H1 (cell line): ENCODE measurements around the gene MAPK8. TPM values are rescaled to one million over a fixed set of nuclear protein-coding genes. Genes with fewer than 3 reads are reported as not detected.
"Not testable (repeated sequence)": the region's sequence is repeated elsewhere in the genome, so short reads cannot be mapped to it uniquely, and the experiment has no call there.

Experiments used
- CTCF ChIA-PET: fragments of 300-600 bp; sonication (Branson Sonifier 250); formaldehyde crosslinking; loops from one replicate; lab custom pipeline; 2021; ENCODE audit not compliant: partially characterized antibody; lab: Charles Lee
- POLR2A ChIA-PET: fragments of 300-600 bp; sonication (Branson Sonifier 250); formaldehyde crosslinking; loops from one replicate; lab custom pipeline; 2021; ENCODE audit warnings: inconsistent platforms; ENCODE audit not compliant: partially characterized antibody; lab: Charles Lee
- DNase-seq, 2 experiments: peaks; one replicate each; pipeline versions ENCODE4 v3.0.0 to v3.0.0-alpha.2; 2010 to 2022; ENCODE audit warnings: low spot score in 2 of 2, low read depth in 1 of 2, mixed read lengths in 1 of 2
- FAIRE-seq: peaks from 2 replicates; lab custom pipeline; 2011; peaks lifted over from hg19 to GRCh38; lab: Jason Lieb, UNC
- H2AFZ ChIP-seq: 2 replicates; pipeline ENCODE4 v1.8.1; 2012; ENCODE audit warnings: low read length, inconsistent platforms
- H2AK5ac ChIP-seq: 2 replicates; pipeline ENCODE4 v1.6.1; 2013; ENCODE audit warnings: low read depth, low read length
- H2BK120ac ChIP-seq: replicated peaks from 2 replicates; pipeline ENCODE3; 2013; ENCODE audit warnings: low read depth, low read length, inconsistent platforms
- H2BK12ac ChIP-seq: 2 replicates; pipeline ENCODE4 v1.6.1; 2013; ENCODE audit warnings: low read depth, low read length
- H2BK15ac ChIP-seq: 2 replicates; pipeline ENCODE4 v1.6.1; 2013; ENCODE audit warnings: low read length
- H2BK20ac ChIP-seq: 2 replicates; pipeline ENCODE4 v1.6.1; 2013; ENCODE audit warnings: low read length
- H2BK5ac ChIP-seq: 2 replicates; pipeline ENCODE4 v1.6.1; 2013; ENCODE audit warnings: low read depth, low read length
- H3K14ac ChIP-seq: 2 replicates; pipeline ENCODE4 v1.6.1; 2013; ENCODE audit warnings: inconsistent platforms; ENCODE audit not compliant: insufficient read length
- H3K18ac ChIP-seq: 2 replicates; pipeline ENCODE4 v1.6.1; 2013; ENCODE audit warnings: low read length; ENCODE audit errors: extremely low read depth
- H3K23ac ChIP-seq: 2 replicates; pipeline ENCODE4 v1.6.1; 2013; ENCODE audit warnings: inconsistent platforms; ENCODE audit not compliant: insufficient read length
- H3K23me2 ChIP-seq: 2 replicates; pipeline ENCODE4 v1.6.1; 2013; ENCODE audit warnings: low read depth, low read length
- H3K27ac ChIP-seq: 2 replicates; pipeline ENCODE4 v1.6.1; 2011; ENCODE audit warnings: low read depth, low read length, inconsistent platforms
- H3K27me3 ChIP-seq, 4 experiments: replicated peaks in 1 of 4; 1 replicate in 1 of 4; 2 replicates in 3 of 4; pipeline versions ENCODE4 v1.6.1 to v1.8.1; 2011 to 2013; ENCODE audit warnings: low read length in 3 of 4, mild to moderate bottlenecking in 3 of 4, inconsistent platforms in 2 of 4, mixed read lengths in 2 of 4, moderate library complexity in 1 of 4; ENCODE audit not compliant: control insufficient read depth in 3 of 4, insufficient read depth in 3 of 4; ENCODE audit errors: extremely low read depth in 1 of 4
- H3K36me3 ChIP-seq, 4 experiments: 2 replicates each; pipeline versions ENCODE4 v1.6.1 to v1.8.1; 2011 to 2013; ENCODE audit warnings: mild to moderate bottlenecking in 4 of 4, low read length in 3 of 4, moderate library complexity in 2 of 4, control low read depth in 1 of 4, inconsistent platforms in 1 of 4; ENCODE audit not compliant: insufficient read depth in 4 of 4, control insufficient read depth in 2 of 4
- H3K4ac ChIP-seq: replicated peaks from 2 replicates; pipeline ENCODE3; 2013; ENCODE audit warnings: low read length, low read depth, mixed read lengths, inconsistent platforms; ENCODE audit not compliant: insufficient read length
- H3K4me1 ChIP-seq, 4 experiments: replicated peaks in 1 of 4; 1 replicate in 1 of 4; 2 replicates in 3 of 4; pipeline versions ENCODE4 v1.6.1 to v1.8.1; 2011 to 2013; ENCODE audit warnings: low read length in 3 of 4, inconsistent platforms in 2 of 4, mixed read lengths in 1 of 4; ENCODE audit not compliant: insufficient read depth in 4 of 4, control insufficient read depth in 3 of 4
- H3K4me2 ChIP-seq, 2 experiments: 2 replicates each; pipeline versions ENCODE4 v1.6.1 to v1.8.1; 2011 to 2013; ENCODE audit warnings: low read depth in 2 of 2, low read length in 2 of 2, control low read depth in 1 of 2, inconsistent platforms in 1 of 2, mild to moderate bottlenecking in 1 of 2; ENCODE audit not compliant: insufficient read depth in 1 of 2
- H3K4me3 ChIP-seq, 4 experiments: fragments of 200-600, 300-600 bp in 1 of 4; sonication (generic), shearing (Covaris generic), sonication (Bioruptor Twin) in 1 of 4; 2 replicates each; pipeline versions ENCODE4 v1.5.1 to v1.8.1; 2011 to 2016; ENCODE audit warnings: low read length in 4 of 4, low read depth in 3 of 4, control low read depth in 2 of 4, inconsistent platforms in 2 of 4, mild to moderate bottlenecking in 2 of 4, mixed read lengths in 1 of 4, moderate library complexity in 1 of 4; ENCODE audit not compliant: insufficient read depth in 2 of 4; ENCODE audit errors: extremely low read depth in 1 of 4
- H3K56ac ChIP-seq: replicated peaks from 2 replicates; pipeline ENCODE3; 2013; ENCODE audit warnings: low read depth, mild to moderate bottlenecking, mixed read lengths, low read length, inconsistent platforms; ENCODE audit not compliant: insufficient read length
- H3K79me1 ChIP-seq: 2 replicates; pipeline ENCODE4 v1.6.1; 2013; ENCODE audit warnings: low read depth, low read length, control low read depth
- H3K79me2 ChIP-seq, 2 experiments: 2 replicates each; pipeline versions ENCODE4 v1.6.1 to v1.8.1; 2012 to 2013; ENCODE audit warnings: low read length in 2 of 2, mild to moderate bottlenecking in 2 of 2, inconsistent platforms in 1 of 2; ENCODE audit not compliant: insufficient read depth in 2 of 2, control insufficient read depth in 1 of 2
- H3K9ac ChIP-seq, 4 experiments: replicated peaks in 1 of 4; 1 replicate in 1 of 4; 2 replicates in 3 of 4; pipeline versions ENCODE4 v1.6.1 to v1.8.1; 2011 to 2013; ENCODE audit warnings: low read depth in 3 of 4, low read length in 3 of 4, control low read depth in 2 of 4, mild to moderate bottlenecking in 2 of 4, moderate library complexity in 2 of 4, inconsistent platforms in 1 of 4; ENCODE audit errors: extremely low read depth in 1 of 4
- H3K9me3 ChIP-seq, 2 experiments: 2 replicates each; pipeline versions ENCODE4 v1.6.1 to v1.8.1; 2012 to 2013; ENCODE audit warnings: mild to moderate bottlenecking in 2 of 2, moderate library complexity in 2 of 2, control low read depth in 1 of 2, inconsistent platforms in 1 of 2, low read depth in 1 of 2, low read length in 1 of 2, mixed read lengths in 1 of 2; ENCODE audit not compliant: insufficient read depth in 2 of 2
- H4K20me1 ChIP-seq, 2 experiments: replicated peaks in 1 of 2; 2 replicates each; pipeline versions ENCODE3 to v1.8.1; 2011 to 2013; ENCODE audit warnings: inconsistent platforms in 2 of 2, low read length in 2 of 2, mild to moderate bottlenecking in 1 of 2; ENCODE audit not compliant: insufficient read depth in 2 of 2, control insufficient read depth in 1 of 2
- H4K5ac ChIP-seq: 2 replicates; pipeline ENCODE4 v1.6.1; 2013; ENCODE audit warnings: low read length, low read depth, mixed read lengths, inconsistent platforms; ENCODE audit not compliant: insufficient read length
- H4K8ac ChIP-seq: 2 replicates; pipeline ENCODE4 v1.8.0; 2013; ENCODE audit warnings: mild to moderate bottlenecking, moderate library complexity, low read length, inconsistent platforms; ENCODE audit not compliant: insufficient read depth; ENCODE audit errors: extremely low read depth
- H4K91ac ChIP-seq: replicated peaks from 2 replicates; pipeline ENCODE3; 2013; ENCODE audit warnings: low read length, mixed read lengths, inconsistent platforms; ENCODE audit not compliant: insufficient read length
- WGBS, 2 experiments: shearing (Covaris generic) in 1 of 2; methylation state at CpG; one replicate each; pipeline versions ENCODE4 v1.1.6 to v1.1.7; 2013 to 2015; ENCODE audit warnings: low lambda C conversion rate in 2 of 2, mixed read lengths in 2 of 2, inconsistent platforms in 1 of 2, low coverage in 1 of 2, missing lambda C conversion rate in 1 of 2; ENCODE audit not compliant: insufficient replicate concordance in 2 of 2, insufficient coverage in 1 of 2, insufficient read length in 1 of 2; ENCODE audit errors: extremely low coverage in 1 of 2, missing lambda C conversion rate in 1 of 2; 5-methylcytosine and 5-hydroxymethylcytosine counted together
- polyA plus RNA-seq, 7 experiments: library from polyadenylated mRNA; depleted of rRNA in 3 of 7; stranded (reverse) in 5 of 7; unstranded in 2 of 7; fragments of >200 nt in 5 of 7; fragments of 200-250 nt in 2 of 7; gene quantifications; 1 replicate in 5 of 7; 2 replicates in 1 of 7; 4 replicates in 1 of 7; pipeline versions ENCODE4 v1.2.1 to v1.2.3, GENCODE V29; 2011 to 2013; ENCODE audit warnings: missing spikeins in 2 of 7, mixed read lengths in 2 of 7
- total RNA-seq: library from RNA; stranded (reverse); fragmentation: NEBNext Ultra II Directional; extraction: Animal tissue kit (Norgen Biotek cat#: 25700); gene quantifications from 2 replicates; pipeline ENCODE4 v1.2.1, GENCODE V29; 2021

The MAPK8 gene
- total and polyA plus RNA-seq, 2 of the 8 experiments (the other 6 are each of a cell fraction or from before 2014, with no cell fraction given): 23.3 to 71.3 TPM

DNA sequence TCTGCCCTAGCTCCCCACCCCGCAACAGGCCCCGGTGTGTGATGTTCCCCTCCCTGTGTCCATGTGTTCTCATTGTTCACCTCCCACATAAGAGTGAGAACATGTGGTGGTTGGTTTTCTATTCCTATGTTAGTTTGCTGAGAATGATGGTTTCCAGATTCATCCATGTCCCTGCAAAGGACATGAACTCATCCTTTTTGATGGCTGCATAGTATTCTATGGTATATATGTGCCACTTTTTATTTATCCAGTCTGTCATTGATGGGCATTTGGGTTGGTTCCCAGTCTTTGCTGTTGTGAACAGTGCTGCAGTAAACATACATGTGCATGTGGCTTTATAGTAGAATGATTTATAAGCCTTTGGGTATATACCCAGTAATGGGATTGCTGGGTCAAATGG lies 41.1 kb downstream of the MAPK8 start:
- H3K56ac ChIP-seq, H2BK15ac ChIP-seq, H3K27me3 ChIP-seq, H3K4me3 ChIP-seq, H3K14ac ChIP-seq, H3K4me1 ChIP-seq, H4K91ac ChIP-seq, H3K27ac ChIP-seq, H2AFZ ChIP-seq, H4K5ac ChIP-seq, H2BK120ac ChIP-seq, FAIRE-seq, DNase-seq, H3K36me3 ChIP-seq, H3K23ac ChIP-seq, H3K9me3 ChIP-seq, H3K18ac ChIP-seq, POLR2A ChIA-PET, H3K79me1 ChIP-seq, H4K20me1 ChIP-seq, H2BK5ac ChIP-seq, H3K23me2 ChIP-seq, H3K9ac ChIP-seq, H3K4ac ChIP-seq, H2AK5ac ChIP-seq, H2BK12ac ChIP-seq, H4K8ac ChIP-seq, H2BK20ac ChIP-seq, H3K4me2 ChIP-seq: not testable (repeated sequence)
- 86% methylated on average over 2 of the region's 2 CpGs; no CpG with 5 or more reads in 1 of the 2 experiments for WGBS, 2 experiments
- CTCF ChIA-PET: interaction anchor here (0.6 to 1.7 kb wide), 5 partner anchors 8 to 157 kb away, joined by 3 to 5 read pairs (median 3); no protein-coding TSS in a partner anchor
- peaks cover 0 to 43% of the 10 kb centered on the region in 2 experiments; a peak in 2 of 4 replicates for H3K79me2 ChIP-seq

- H2AK5ac ChIP-seq, H3K9ac ChIP-seq, H3K56ac ChIP-seq, H4K8ac ChIP-seq, H3K18ac ChIP-seq, DNase-seq, H2BK12ac ChIP-seq, H3K23me2 ChIP-seq, H3K27ac ChIP-seq, H3K14ac ChIP-seq, H3K36me3 ChIP-seq, H4K91ac ChIP-seq, H3K4me3 ChIP-seq, H3K23ac ChIP-seq, H3K4me1 ChIP-seq, FAIRE-seq, H3K9me3 ChIP-seq, H3K79me1 ChIP-seq, H2AFZ ChIP-seq, H2BK15ac ChIP-seq, POLR2A ChIA-PET, H2BK120ac ChIP-seq, H3K4me2 ChIP-seq, H4K5ac ChIP-seq, H2BK20ac ChIP-seq, H3K27me3 ChIP-seq, H3K4ac ChIP-seq, H4K20me1 ChIP-seq, H2BK5ac ChIP-seq: not testable (repeated sequence)
- 98% methylated on average over 4 of the region's 4 CpGs; no CpG with 5 or more reads in 1 of the 2 experiments for WGBS, 2 experiments
- H3K79me2 ChIP-seq: peaks cover 0 to 43% of the 10 kb centered on the region in 2 experiments; a peak in 2 of 4 replicates
- CTCF ChIA-PET: interaction anchor here (1.5 to 1.7 kb wide), 2 partner anchors 37 to 157 kb away, joined by 5 read pairs; no protein-coding TSS in a partner anchor
Observed at GRCh38 chr10:48347943-48348342, 41.5 kb downstream of the MAPK8 start.
